Bone marrow (tissue), 2 donors: ENCODE measurements around the gene LRP1.

ENCODE experiments used
- DNase-seq, 2 donors: peaks; one replicate each; lab custom pipeline; 2025; lab: John Stamatoyannopoulos, UW

LRP1 gene

GRCh38 chr12:57127726-57128518 lies at the start of gene LRP1:
Gene LRP1, plus strand, starts transcription at chr12:57128483. Its CDS starts 482 bp downstream, at chr12:57128965.
- peak in 1 of 2 donors; percentile 56 for DNase-seq

GRCh38 chr12:57078519-57079404 lies 49.5 kb upstream of the LRP1 start, which contains the start of gene NEMP1:
Gene NEMP1, minus strand, starts transcription at chr12:57078791. Its CDS starts 46 bp downstream, at chr12:57078745.
- DNase-seq = peak; percentile 74 to 100

GRCh38 chr12:57079821-57080220 lies 48.5 kb upstream of the LRP1 start:
- DNase-seq = no peak

- no peak for DNase-seq
Measured at GRCh38 chr12:57080855-57081254, 47.4 kb upstream of the LRP1 start.

- DNase-seq = no peak
Measured at GRCh38 chr12:57085999-57086492, 42.2 kb upstream of the LRP1 start.

GRCh38 chr12:57086493-57087009 lies 41.7 kb upstream of the LRP1 start:
- peak in 1 of 2 donors; percentile 44 for DNase-seq

- DNase-seq = peak; percentile 79
Measured at GRCh38 chr12:57087010-57087690, 41.1 kb upstream of the LRP1 start.

- DNase-seq = peak; percentile 70 to 79
Measured at GRCh38 chr12:57087691-57088353, 40.5 kb upstream of the LRP1 start.

GRCh38 chr12:57088354-57089270 lies 39.7 kb upstream of the LRP1 start, which contains the start of gene NAB2:
Gene NAB2, plus strand, starts transcription at chr12:57089114. Its CDS starts 158 bp downstream, at chr12:57089272.
- peak; percentile 79 to 87 for DNase-seq

GRCh38 chr12:57089271-57090245 lies 38.7 kb upstream of the LRP1 start:
- DNase-seq = peak; percentile 17 to 29

- no peak for DNase-seq
Measured at GRCh38 chr12:57090490-57090889, 37.8 kb upstream of the LRP1 start.

GRCh38 chr12:57090924-57091637 lies 37.2 kb upstream of the LRP1 start:
- no peak for DNase-seq

- no peak for DNase-seq
Measured at GRCh38 chr12:57091638-57092528, 36.4 kb upstream of the LRP1 start.

- no peak for DNase-seq
Measured at GRCh38 chr12:57092529-57092862, 35.8 kb upstream of the LRP1 start.

GRCh38 chr12:57092876-57093414 lies 35.3 kb upstream of the LRP1 start:
- DNase-seq = no peak

GRCh38 chr12:57093415-57094207 lies 34.7 kb upstream of the LRP1 start:
- DNase-seq = peak in 1 of 2 donors; percentile 32
